Epidermal melanocyte (primary cell): ENCODE measurements around the gene CFAP58.
"Not testable (repeated sequence)": the region's sequence is repeated elsewhere in the genome, so short reads cannot be mapped to it uniquely, and the experiment has no call there.

Experiments
- DNase-seq: peaks from one replicate; pipeline ENCODE4 v3.0.0; 2011; ENCODE audit warnings: low spot score; ENCODE audit not compliant: insufficient read length

CFAP58 gene

GRCh38 chr10:104433669-104434068 lies 80.0 kb downstream of the CFAP58 start:
- DNase-seq: no peak

GRCh38 chr10:104434601-104435000 lies 81.0 kb downstream of the CFAP58 start:
- DNase-seq: no peak

- no peak for DNase-seq
These were observed 82.2 kb downstream of the CFAP58 start for GRCh38 chr10:104435822-104436221.

- no peak for DNase-seq
These were observed 83.6 kb downstream of the CFAP58 start for GRCh38 chr10:104437226-104437625.

- DNase-seq: no peak
These were observed 86.6 kb downstream of the CFAP58 start for GRCh38 chr10:104440221-104440620.

GRCh38 chr10:104441329-104442000 lies 87.8 kb downstream of the CFAP58 start:
- DNase-seq: no peak

GRCh38 chr10:104445359-104445758 lies 91.7 kb downstream of the CFAP58 start:
- DNase-seq: no peak

GRCh38 chr10:104446151-104446550 lies 92.5 kb downstream of the CFAP58 start:
- no peak for DNase-seq

- no peak for DNase-seq
These were observed 93.7 kb downstream of the CFAP58 start for GRCh38 chr10:104447331-104447730.

GRCh38 chr10:104447906-104448305 lies 94.3 kb downstream of the CFAP58 start:
- DNase-seq: no peak

GRCh38 chr10:104449391-104449790 lies 95.8 kb downstream of the CFAP58 start:
- no peak for DNase-seq

- no peak for DNase-seq
These were observed 96.9 kb downstream of the CFAP58 start for GRCh38 chr10:104450490-104450889.

- no peak for DNase-seq
These were observed 97.3 kb downstream of the CFAP58 start for GRCh38 chr10:104450954-104451353.

- DNase-seq: no peak
These were observed 99.3 kb downstream of the CFAP58 start for GRCh38 chr10:104452977-104453376.

- DNase-seq: no peak
These were observed 103.3 kb downstream of the CFAP58 start for GRCh38 chr10:104456802-104457542.

GRCh38 chr10:104457543-104457828 lies 103.9 kb downstream of the CFAP58 start:
- no peak for DNase-seq

- DNase-seq: not testable (repeated sequence)
These were observed 111.9 kb downstream of the CFAP58 start for GRCh38 chr10:104465575-104465974.

- DNase-seq: not testable (repeated sequence)
These were observed 115.2 kb downstream of the CFAP58 start for GRCh38 chr10:104468818-104469217.

- no peak for DNase-seq
These were observed 118.9 kb downstream of the CFAP58 start for GRCh38 chr10:104472505-104472904.

- DNase-seq: no peak
These were observed 119.5 kb downstream of the CFAP58 start for GRCh38 chr10:104472957-104473745.

GRCh38 chr10:104478380-104478779 lies 124.7 kb downstream of the CFAP58 start:
- no peak for DNase-seq

GRCh38 chr10:104479906-104480593 lies 126.4 kb downstream of the CFAP58 start:
- DNase-seq: peak; percentile 59
